Subcutaneous adipose tissue (tissue), 4 donors: ENCODE data around the gene RAD51B. TPM values are rescaled to one million over a fixed set of nuclear protein-coding genes. Genes with fewer than 3 reads are reported as not detected.

Experiments
- total RNA-seq, 4 donors: library from RNA; depleted of rRNA; stranded (reverse); fragments of >200 nt; gene quantifications; one replicate each; pipeline ENCODE4 v1.1.0, GENCODE V29; 2016
- TF ChIP-seq, protein P1 (sequence below): fragments of 450-650 bp; IDR thresholded peaks from one replicate; pipeline ENCODE4 v1.5.1; 2016; ENCODE audit warnings: low read depth, mild to moderate bottlenecking, control low read depth, antibody characterized with exemption, moderate library complexity

RAD51B gene
- total RNA-seq, 4 donors from 2014 or later, result 9.7 to 24.1 (median 16.7) TPM

GRCh38 chr14:68000511-68000910 lies 180.9 kb downstream of the RAD51B start:
- TF ChIP-seq, protein P1, sequence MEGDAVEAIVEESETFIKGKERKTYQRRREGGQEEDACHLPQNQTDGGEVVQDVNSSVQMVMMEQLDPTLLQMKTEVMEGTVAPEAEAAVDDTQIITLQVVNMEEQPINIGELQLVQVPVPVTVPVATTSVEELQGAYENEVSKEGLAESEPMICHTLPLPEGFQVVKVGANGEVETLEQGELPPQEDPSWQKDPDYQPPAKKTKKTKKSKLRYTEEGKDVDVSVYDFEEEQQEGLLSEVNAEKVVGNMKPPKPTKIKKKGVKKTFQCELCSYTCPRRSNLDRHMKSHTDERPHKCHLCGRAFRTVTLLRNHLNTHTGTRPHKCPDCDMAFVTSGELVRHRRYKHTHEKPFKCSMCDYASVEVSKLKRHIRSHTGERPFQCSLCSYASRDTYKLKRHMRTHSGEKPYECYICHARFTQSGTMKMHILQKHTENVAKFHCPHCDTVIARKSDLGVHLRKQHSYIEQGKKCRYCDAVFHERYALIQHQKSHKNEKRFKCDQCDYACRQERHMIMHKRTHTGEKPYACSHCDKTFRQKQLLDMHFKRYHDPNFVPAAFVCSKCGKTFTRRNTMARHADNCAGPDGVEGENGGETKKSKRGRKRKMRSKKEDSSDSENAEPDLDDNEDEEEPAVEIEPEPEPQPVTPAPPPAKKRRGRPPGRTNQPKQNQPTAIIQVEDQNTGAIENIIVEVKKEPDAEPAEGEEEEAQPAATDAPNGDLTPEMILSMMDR, result no peak

GRCh38 chr14:68008491-68008890 lies 188.9 kb downstream of the RAD51B start:
- TF ChIP-seq, protein P1, result no peak

DNA sequence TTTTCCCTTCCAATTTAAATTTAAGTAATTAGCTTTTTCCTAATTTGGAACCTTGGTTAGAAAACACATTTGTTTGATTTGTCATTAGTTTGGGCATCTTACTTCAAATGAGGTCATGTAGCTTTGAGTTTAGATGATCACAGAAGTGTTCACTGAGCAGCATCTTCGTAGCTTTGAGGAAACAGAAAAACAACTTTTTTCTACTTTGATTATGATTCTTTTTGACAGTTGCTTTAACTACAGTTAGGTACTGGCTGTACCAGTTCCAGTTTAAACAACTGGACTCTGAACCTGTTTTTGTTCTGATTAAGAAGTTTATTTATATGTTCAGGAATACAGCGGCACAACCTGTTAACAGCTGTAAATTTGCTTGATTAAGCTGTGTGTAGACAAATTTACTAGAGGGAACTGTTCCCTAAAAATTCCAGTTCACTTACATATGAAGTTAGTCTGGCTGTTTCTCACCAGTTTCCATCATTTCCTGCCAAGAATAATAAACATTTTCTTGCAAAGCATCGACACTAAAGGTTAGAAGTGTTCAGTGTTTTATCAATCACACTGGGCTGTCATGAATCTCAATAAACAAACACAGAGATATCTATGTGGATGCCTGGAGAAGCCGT lies 191.9 kb downstream of the RAD51B start:
- TF ChIP-seq, protein P1, result no peak

DNA sequence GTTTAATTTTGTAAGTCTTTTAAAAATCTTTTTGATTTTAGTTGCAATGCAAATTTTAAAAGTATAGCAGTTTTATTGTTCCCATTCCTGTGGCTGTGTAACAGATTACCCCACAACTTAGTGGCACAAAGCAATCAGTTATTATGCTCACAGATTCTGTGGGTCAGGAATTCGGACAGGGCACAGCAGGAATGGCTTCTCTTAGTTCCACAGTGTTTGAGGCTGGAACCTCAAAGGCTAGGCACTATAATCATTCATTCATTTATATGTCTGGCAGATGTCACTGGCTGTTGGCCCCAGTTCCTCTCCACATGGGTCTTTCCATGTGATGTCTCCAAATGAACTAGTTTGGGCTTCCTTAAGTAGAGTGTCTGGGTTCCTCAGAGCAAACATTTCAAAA lies 193.3 kb downstream of the RAD51B start:
- TF ChIP-seq, protein P1, result no peak

DNA sequence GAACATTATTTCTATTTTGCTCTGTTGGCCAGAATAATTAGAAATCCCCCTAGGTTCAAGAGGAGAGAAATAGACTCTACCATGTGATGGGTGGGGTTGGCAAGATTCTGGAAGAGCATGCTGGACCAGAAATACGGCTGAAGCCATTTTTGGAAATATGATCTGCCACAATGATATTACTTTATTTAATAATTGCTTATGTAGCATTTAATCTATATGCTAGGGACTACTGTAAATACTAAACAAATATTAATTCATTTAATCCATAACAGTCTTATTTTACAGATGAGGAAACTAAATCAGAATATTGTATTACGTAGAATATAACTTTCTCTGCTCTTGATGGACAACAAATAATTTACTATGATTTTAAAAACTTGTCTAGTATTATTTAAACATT lies 193.7 kb downstream of the RAD51B start:
- TF ChIP-seq, protein P1, result no peak

DNA sequence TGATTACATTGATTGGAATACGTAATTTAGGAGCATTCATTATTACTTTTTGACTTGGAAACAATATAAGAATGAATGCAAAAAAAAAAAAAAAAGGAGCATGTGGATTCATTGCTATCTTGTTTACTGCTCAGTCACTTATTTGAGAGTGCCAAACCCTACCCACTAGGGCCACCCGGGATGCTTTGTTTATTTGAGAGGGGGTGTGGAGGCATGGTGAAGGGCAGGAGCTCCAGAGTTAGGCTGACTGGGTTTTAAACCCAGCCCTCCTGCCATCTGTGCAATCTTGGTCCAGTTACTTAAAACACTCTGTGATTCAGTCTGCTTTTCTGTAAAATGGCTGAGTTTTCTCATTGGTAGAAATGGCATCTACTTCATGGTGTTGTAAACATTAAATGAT lies 195.2 kb downstream of the RAD51B start:
- TF ChIP-seq, protein P1, result no peak

DNA sequence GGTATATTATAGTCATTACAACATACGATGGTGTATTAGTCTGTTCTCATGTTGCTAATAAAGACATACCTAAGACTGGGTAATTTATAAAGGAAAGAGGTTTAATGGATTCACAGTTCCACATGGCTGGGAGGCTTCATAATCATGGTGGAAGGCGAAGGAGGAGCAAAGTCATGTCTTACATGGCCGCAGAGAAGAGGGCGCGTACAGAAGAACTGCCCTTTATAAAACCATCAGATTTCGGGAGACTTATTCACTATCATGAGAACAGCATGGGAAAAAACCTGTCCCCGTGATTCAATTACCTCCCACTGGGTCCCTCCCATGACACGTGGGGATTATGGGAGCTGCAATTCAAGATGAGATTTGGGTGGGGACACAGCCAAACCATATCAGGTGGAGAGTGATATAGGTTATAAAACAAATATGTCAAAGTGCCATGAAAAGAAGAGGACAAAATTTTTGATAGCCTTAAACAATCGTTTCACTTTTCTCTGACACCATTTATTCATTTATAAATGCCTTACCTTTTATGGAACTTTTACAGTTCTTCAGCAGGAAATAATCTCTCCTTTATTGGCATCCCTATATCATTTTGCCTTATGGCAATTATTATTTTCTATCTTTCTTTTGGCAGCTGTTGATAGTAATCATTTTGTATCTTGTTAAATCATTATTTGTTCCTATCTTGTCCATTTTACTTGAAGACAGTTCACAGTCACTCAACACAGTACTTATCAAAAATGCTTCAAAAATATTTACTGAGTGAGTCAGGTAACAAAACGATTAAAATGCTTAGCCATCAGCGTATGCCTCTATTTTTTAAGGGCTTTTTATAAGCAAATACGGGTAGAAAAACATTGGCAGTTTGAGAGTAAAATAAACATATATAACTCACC lies 196.0 kb downstream of the RAD51B start:
- TF ChIP-seq, protein P1, result no peak
